Nephron (organoid): ENCODE measurements around the gene SENP6.
A peak's percentile ranks its signal among the peaks of the same experiment; 100 is the strongest.

Experiments used
- H3K27ac Mint-ChIP-seq, 3 experiments: 2 replicates each; pipeline ENCODE4 v1.8.0; 2020; ENCODE audit warnings: mixed read lengths in 3 of 3, mild to moderate bottlenecking in 2 of 3, moderate library complexity in 1 of 3
- H3K27me3 Mint-ChIP-seq: 2 replicates; pipeline ENCODE4 v1.8.0; 2021; ENCODE audit warnings: low read depth, mild to moderate bottlenecking, moderate library complexity, mixed read lengths
- H3K36me3 Mint-ChIP-seq: 2 replicates; pipeline ENCODE4 v1.8.0; 2020; ENCODE audit warnings: low read depth, mixed read lengths
- H3K4me1 Mint-ChIP-seq: 2 replicates; pipeline ENCODE4 v1.8.0; 2020; ENCODE audit warnings: mixed read lengths
- H3K4me3 Mint-ChIP-seq, 3 experiments: 2 replicates each; pipeline ENCODE4 v1.8.0; 2020; ENCODE audit warnings: mild to moderate bottlenecking in 3 of 3, mixed read lengths in 3 of 3, moderate library complexity in 2 of 3
- H3K9me3 Mint-ChIP-seq: 2 replicates; pipeline ENCODE4 v1.8.0; 2020; ENCODE audit warnings: mixed read lengths
- TF ChIP-seq, protein P1 (sequence below), 3 experiments: fragments of 200-600 bp; sonication (generic); IDR thresholded peaks; one replicate each; pipeline ENCODE4 v1.5.0; 2021; ENCODE audit warnings: antibody characterized with exemption in 3 of 3; ENCODE audit not compliant: unreplicated experiment in 3 of 3

The SENP6 gene

DNA sequence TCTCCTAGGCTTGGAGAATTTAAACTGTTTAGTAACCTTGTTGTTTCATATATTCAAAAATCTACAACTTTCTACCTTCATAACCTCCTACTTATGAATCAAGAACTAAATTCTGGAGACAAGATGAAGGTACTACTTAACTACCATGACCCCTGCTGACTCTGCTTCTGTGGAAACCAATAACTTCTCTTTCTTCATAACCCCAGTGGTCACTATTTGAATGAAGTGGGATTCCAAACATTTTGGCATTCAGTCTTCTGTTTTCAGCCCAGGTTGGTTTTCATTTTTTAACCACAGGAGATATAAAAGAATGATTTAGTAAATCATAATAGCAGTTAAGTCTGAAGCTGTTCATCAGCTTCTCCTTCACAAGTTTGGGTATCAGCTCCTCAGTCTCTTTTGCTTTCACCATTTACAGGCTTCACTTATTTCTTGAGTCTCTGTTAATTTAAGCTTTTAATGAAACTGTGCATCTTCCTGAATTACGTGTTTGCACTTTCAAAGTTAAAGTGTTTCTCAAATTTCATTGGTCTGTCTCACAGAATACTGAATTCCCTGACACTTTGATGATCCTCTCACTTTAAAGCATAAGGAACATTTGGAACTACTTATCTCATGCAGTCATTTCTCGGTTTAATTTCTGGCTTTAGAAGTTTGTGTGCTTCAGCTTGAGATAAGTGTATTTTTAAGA is 9.5 kb downstream of the SENP6 start:
- Mint-ChIP-seq H3K4me1 (peaks cover 60% of the 10 kb centered on the region), H3K27ac (peak overlapping the region; percentile 16 to 83 (median 45)), H3K4me3 (no peak overlapping the region), H3K9me3 (no peaks in the 10 kb centered on the region), H3K36me3 (peaks cover 21% of the 10 kb centered on the region), H3K27me3 (no peaks in the 10 kb centered on the region)
- TF ChIP-seq, protein P1, sequence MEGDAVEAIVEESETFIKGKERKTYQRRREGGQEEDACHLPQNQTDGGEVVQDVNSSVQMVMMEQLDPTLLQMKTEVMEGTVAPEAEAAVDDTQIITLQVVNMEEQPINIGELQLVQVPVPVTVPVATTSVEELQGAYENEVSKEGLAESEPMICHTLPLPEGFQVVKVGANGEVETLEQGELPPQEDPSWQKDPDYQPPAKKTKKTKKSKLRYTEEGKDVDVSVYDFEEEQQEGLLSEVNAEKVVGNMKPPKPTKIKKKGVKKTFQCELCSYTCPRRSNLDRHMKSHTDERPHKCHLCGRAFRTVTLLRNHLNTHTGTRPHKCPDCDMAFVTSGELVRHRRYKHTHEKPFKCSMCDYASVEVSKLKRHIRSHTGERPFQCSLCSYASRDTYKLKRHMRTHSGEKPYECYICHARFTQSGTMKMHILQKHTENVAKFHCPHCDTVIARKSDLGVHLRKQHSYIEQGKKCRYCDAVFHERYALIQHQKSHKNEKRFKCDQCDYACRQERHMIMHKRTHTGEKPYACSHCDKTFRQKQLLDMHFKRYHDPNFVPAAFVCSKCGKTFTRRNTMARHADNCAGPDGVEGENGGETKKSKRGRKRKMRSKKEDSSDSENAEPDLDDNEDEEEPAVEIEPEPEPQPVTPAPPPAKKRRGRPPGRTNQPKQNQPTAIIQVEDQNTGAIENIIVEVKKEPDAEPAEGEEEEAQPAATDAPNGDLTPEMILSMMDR (IDR thresholded peaks at IDR 0.05; ENCODE audit: unreplicated experiment in 3 of 3): no peak

DNA sequence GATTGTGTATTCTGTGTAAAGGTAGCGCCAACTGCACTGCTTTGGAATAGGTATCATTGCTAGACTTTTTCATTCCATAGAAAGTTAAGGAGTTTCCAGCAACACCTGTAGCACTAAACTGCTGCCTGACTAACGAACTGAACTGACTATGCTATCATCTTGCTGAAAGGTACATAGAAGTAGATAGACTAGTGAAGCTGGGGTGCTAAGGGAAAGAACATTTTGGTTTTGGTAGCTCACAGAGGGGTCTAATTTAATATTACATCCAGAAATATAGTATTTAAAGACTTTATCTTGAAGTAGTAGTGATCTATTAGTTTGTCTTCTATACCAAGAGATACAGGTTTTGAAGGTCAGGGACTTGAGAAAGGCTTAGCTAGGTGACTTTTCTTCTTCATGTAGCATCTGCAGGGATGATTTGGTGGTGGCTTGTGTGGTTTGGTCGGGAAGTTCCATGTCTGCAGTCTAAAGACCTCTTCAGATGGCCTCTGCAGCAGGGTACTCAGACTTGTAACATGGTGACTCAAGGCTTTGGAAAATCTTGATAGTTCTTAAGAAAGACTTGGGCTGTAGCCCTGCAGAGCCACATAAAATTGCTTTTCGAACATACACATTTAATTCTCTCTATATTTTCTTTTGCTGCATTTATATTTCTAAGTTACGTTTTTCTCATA is 10.2 kb downstream of the SENP6 start:
- H3K4me3 Mint-ChIP-seq: no peak overlapping the region
- TF ChIP-seq, protein P1 (IDR thresholded peaks at IDR 0.05; ENCODE audit: unreplicated experiment in 3 of 3): no peak

DNA sequence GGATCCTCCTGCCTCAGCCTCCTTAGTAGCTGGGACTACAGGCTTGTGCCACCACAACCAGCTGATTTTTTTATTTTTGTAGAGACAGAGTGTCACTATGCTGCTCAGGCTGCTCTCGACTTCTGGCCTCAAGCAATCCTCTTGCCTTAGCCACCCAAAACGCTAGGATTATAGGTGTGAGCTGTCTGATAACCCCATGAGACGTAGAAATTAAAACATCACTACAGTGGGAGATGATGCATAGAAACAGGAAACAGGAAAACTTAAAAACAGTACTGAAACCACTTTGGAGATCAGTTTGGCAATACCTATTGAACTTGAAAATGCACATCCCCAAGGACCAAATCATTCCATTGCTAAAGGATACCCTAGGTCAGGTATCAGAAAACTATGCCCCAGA is 10.8 kb downstream of the SENP6 start:
- peaks cover under 1% of the 10 kb centered on the region for H3K9me3 Mint-ChIP-seq
- TF ChIP-seq, protein P1 (IDR thresholded peaks at IDR 0.05; ENCODE audit: unreplicated experiment in 3 of 3): no peak
- H3K27ac Mint-ChIP-seq: peak overlapping the region in 1 of 3 experiments; percentile 45
- H3K27me3 Mint-ChIP-seq: no peaks in the 10 kb centered on the region
- peaks cover 53% of the 10 kb centered on the region for H3K4me1 Mint-ChIP-seq
- H3K36me3 Mint-ChIP-seq: peaks cover 17% of the 10 kb centered on the region
- H3K4me3 Mint-ChIP-seq: no peak overlapping the region

More for the DNA sequence above, 10.2 kb downstream of the SENP6 start:
- Mint-ChIP-seq H3K4me1 (peaks cover 57% of the 10 kb centered on the region), H3K9me3 (no peaks in the 10 kb centered on the region), H3K27ac (peak overlapping the region; percentile 6 to 83 (median 45)), H3K27me3 (no peaks in the 10 kb centered on the region), H3K36me3 (peaks cover 18% of the 10 kb centered on the region)

DNA sequence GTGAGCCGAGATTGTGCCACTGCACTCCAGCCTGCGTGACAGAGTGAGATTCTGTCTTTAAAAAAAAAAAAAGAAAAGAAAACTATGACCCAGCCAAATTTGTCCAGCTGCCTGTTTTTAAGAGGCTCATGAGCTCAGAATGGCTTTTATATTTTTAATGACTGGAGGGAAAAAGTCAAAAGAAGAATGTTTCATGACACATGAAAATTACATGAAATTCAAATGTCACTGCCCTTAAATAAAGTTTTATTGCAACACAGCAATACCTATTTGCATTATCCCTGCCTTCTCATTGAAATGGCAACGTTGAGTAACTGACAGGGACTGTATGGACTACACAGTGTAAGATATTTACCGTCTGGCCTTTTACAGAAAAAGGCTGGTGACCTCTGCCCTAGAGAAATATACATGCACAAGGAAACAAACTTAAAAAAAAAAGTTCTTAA is 11.4 kb downstream of the SENP6 start:
- Mint-ChIP-seq H3K9me3 (peaks cover 6% of the 10 kb centered on the region), H3K4me3 (no peak overlapping the region), H3K27me3 (no peaks in the 10 kb centered on the region), H3K27ac (peak overlapping the region in 1 of 3 experiments; percentile 47), H3K4me1 (peaks cover 46% of the 10 kb centered on the region), H3K36me3 (peaks cover 21% of the 10 kb centered on the region)
- TF ChIP-seq, protein P1 (IDR thresholded peaks at IDR 0.05; ENCODE audit: unreplicated experiment in 3 of 3): no peak

DNA sequence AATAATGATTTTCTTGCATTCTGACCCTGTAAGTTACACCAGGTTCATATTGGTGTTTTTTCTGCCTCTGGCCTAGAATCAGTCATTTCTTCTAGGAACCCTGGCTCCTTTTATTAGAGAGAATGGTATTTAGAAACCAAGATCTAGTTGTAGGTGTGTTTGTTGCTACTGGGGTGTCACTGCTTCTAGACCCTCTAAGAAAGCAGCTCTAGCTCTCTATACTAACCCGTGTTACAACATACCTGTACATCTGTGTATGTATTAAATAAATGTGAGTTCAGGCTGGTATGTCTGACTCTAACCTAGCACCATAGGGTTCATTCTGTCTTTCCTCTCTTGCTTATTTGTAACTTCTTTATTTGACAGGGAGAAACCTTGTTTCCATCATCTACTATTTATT is 16.8 kb downstream of the SENP6 start:
- peaks cover 15% of the 10 kb centered on the region for H3K9me3 Mint-ChIP-seq
- H3K4me1 Mint-ChIP-seq: peaks cover 14% of the 10 kb centered on the region
- TF ChIP-seq, protein P1 (IDR thresholded peaks at IDR 0.05; ENCODE audit: unreplicated experiment in 3 of 3): no peak
- peaks cover 60% of the 10 kb centered on the region for H3K36me3 Mint-ChIP-seq
- no peak overlapping the region for H3K4me3 Mint-ChIP-seq
- no peak overlapping the region for H3K27ac Mint-ChIP-seq
- no peaks in the 10 kb centered on the region for H3K27me3 Mint-ChIP-seq
